NCI-H146 treated with DMSO at 0.1 percent for 48 hours (cell line): ENCODE data around the gene FES.
"Not testable (repeated sequence)": the region's sequence is repeated elsewhere in the genome, so short reads cannot be mapped to it uniquely, and the experiment has no call there.

ENCODE experiments used
- DNase-seq: peaks from one replicate; lab custom pipeline; 2025; ENCODE audit not compliant: unreplicated experiment; lab: John Stamatoyannopoulos, UW

Gene FES

GRCh38 chr15:90907838-90908507 is 23.7 kb downstream of the FES start:
- DNase-seq = no peak

GRCh38 chr15:90909449-90909848 is 25.1 kb downstream of the FES start:
- DNase-seq = not testable (repeated sequence)

DNA sequence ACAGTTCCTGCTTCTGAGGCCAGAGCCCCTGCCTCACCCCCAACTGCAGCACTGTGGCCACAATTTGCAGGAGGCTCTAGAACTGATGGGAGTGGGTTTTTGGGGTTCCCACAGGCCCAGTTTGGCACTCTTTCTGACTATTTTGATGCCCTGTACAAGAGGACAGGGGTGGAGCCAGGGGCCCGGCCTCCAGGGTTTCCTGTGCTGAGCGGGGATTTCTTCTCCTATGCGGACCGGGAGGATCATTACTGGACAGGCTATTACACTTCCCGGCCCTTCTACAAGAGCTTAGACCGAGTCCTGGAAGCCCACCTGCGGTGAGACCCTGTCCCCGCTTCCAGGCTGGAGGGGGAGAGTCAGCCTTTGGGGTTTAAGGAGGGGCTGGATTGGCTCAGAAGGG is 25.7 kb downstream of the FES start:
- no peak for DNase-seq

GRCh38 chr15:90910441-90911301 is 26.4 kb downstream of the FES start:
- no peak for DNase-seq

DNA sequence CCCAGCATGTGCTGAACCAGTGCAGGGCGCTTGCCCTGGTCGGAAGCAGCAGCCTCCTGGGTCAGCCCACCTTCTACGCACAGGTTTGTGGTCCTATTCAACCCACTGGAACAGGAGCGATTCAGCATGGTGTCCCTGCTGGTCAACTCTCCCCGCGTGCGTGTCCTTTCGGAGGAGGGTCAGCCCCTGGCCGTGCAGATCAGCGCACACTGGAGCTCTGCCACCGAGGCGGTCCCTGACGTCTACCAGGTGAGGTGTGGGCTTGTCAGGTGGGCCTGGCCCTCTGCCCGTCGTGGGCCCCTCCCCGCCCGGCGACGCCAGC is 27.0 kb downstream of the FES start:
- no peak for DNase-seq

DNA sequence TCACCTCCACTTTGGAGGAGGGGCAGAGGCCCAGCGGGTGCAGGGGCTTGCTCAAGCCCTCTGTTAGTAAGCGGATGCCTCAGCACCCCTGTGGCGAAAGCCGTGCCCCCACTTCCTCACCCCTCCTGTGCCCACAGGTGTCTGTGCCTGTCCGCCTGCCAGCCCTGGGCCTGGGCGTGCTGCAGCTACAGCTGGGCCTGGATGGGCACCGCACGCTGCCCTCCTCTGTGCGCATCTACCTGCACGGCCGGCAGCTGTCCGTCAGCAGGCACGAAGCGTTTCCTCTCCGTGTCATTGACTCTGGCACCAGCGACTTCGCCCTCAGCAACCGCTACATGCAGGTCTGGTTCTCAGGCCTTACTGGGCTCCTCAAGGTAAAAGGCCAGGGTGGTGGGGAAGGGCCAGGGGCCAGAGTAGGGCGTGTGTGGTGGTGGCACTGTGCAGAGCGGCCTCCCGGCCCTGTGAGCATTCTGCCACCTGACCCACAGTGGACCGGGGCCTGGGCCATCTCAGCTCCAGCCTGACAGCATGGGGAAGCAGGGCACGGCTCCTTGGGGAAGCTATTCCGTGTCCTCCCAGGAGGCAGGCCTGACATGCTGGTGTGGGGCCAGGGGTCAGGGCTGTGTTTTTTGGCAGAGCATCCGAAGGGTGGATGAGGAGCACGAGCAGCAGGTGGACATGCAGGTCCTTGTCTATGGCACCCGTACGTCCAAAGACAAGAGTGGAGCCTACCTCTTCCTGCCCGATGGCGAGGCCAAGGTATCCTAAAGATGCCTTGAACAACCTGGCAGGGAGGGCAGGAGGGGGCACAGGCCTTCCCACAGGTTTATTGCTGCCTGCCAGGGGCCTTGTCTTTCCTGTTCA is 27.8 kb downstream of the FES start:
- DNase-seq = no peak

DNA sequence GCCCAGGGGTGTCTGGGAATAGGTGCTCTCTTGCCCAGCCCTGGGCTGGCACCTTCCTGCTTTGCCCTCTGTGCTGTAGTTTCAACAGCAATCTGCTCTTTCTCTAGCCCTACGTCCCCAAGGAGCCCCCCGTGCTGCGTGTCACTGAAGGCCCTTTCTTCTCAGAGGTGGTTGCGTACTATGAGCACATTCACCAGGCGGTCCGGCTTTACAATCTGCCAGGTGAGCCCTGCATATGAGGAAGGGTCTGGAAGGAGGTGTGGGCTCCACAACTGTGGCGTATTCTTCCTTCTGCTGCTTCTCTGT is 28.4 kb downstream of the FES start:
- no peak for DNase-seq

DNA sequence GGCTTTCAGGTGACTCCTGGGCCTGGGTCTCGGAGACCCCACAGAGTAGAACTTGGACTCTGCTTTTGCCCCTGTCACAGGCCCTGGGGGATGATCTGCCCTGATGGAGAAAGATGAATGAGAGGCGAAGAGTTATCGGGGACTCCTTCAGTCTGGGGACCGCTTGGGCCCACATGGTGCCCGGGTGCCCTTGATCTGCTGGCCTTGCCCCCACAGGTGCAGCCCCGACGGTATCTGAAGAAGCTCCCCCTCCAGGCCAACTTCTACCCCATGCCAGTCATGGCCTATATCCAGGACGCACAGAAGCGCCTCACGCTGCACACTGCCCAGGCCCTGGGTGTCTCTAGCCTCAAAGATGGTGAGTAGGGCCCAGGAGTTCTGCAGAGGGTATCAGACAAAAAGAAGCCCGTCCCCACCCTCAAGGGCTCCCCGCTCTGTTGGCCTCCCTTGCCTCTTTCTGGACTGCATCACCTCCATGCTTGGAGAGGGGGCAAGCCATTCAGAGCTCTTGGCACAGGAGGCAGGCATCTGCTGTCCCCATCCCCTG is 29.2 kb downstream of the FES start:
- no peak for DNase-seq

GRCh38 chr15:90914305-90915080 is 30.2 kb downstream of the FES start:
- no peak for DNase-seq

DNA sequence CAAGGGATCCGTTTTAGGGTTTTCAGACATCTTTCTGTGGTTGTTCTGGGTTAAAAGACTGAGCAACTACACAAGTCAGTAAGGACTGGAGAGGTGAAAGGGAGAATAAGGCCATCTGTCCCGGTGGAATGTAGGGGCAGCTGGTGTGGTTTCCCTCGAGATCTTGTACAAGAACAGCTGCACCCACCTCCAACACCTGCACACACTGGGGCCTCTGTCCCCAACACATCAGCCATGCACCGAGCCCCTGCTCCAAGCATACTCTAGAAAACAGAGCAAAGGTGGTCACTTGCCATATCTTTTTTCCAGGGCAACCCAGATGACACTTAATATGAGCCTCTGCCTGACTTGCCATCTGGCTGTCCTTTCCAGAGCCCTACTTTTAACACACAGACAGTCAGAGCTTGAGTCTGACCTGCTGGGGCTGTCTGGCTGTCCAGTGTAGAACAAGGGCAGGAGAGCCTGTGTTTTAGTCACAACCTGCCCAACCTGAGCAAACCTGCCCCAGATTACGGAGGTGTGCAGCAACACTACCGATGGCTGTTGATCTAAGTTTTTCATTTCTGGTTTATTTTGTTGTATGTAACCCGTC is 31.0 kb downstream of the FES start:
- no peak for DNase-seq

DNA sequence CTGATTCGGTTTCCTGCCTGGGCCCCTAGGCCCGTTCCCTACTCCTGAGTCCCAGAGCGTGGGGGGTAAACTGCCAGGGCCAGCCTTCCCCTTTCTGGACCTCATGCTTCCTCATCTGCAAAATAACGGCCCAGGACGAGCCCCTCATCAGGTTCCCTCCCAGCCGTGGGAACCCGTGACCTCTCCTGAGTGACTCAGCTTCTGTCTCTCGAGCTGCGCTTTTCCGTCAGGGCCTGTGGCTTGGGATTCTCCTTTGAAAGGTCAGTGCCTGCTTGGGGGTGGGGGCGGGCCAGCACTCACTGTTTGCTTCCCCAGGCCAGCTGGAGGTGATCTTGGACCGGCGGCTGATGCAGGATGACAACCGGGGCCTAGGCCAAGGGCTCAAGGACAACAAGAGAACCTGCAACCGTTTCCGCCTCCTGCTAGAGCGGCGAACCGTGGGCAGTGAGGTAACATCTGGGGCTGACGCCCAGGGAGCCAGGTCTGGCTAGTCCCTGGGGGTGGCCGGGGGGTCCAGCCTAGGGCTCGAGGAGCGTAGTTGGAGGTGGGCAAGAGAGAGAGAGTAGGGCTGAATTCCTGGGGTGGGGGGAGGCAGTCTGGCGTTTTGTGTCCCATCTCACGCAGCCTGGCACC is 31.6 kb downstream of the FES start:
- no peak for DNase-seq

GRCh38 chr15:90916461-90916860 is 32.2 kb downstream of the FES start:
- no peak for DNase-seq

GRCh38 chr15:90917569-90917968 is 33.3 kb downstream of the FES start:
- no peak for DNase-seq

- DNase-seq = no peak
Measured at GRCh38 chr15:90918034-90918788, 33.9 kb downstream of the FES start.

- no peak for DNase-seq
Measured at GRCh38 chr15:90918835-90919234, 34.5 kb downstream of the FES start.

GRCh38 chr15:90921887-90922286 is 37.6 kb downstream of the FES start:
- DNase-seq = no peak

GRCh38 chr15:90922712-90923322 is 38.5 kb downstream of the FES start:
- DNase-seq = not testable (repeated sequence)

GRCh38 chr15:90924375-90924774 is 40.1 kb downstream of the FES start:
- no peak for DNase-seq

DNA sequence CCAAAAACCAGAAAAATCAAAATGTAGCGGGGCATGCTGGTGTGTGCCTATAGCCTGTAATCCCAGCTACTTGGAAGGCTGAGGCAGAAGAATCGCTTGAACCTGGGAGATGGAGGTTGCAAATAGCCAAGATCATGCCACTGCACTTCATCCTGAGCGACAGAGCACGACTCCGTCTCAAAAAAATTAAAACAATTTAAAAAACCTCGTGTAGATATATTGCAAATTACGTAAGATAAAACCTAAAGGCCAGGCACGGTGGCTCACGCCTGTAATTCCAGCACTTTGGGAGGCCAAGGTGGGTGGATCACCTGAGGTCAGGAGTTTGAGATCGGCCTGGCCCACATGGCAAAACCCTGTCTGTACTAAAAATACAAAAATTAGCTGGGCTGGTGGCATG is 42.5 kb downstream of the FES start:
- not testable (repeated sequence) for DNase-seq
